Right atrium auricular region (tissue), 2 donors: Measurements from ENCODE around the gene HNRNPH2. TPM values are rescaled to one million over a fixed set of nuclear protein-coding genes. Genes with fewer than 3 reads are reported as not detected.

Experiments
- DNase-seq: peaks from one replicate; pipeline ENCODE4 v3.0.0-alpha.2; 2019; ENCODE audit warnings: low spot score
- H3K27ac ChIP-seq, 2 donors: fragments of 200-600 bp; sonication (generic); 1 replicate in 1 of 2; 2 replicates in 1 of 2; pipeline ENCODE4 v1.5.1; 2016 to 2019
- H3K27me3 ChIP-seq, 2 donors: fragments of 200-600 bp; sonication (generic); one replicate each; pipeline versions ENCODE4 v1.5.1 to v1.6.0; 2017 to 2019
- H3K36me3 ChIP-seq: fragments of 200-600 bp; sonication (generic); one replicate; pipeline ENCODE4 v1.5.1; 2016
- H3K4me1 ChIP-seq, 2 donors: fragments of 200-600 bp; sonication (generic); one replicate each; pipeline versions ENCODE4 v1.5.1 to v1.6.0; 2017 to 2019
- H3K4me3 ChIP-seq, 2 donors: fragments of 200-600 bp; sonication (generic); 1 replicate in 1 of 2; 2 replicates in 1 of 2; pipeline ENCODE4 v1.5.1; 2017 to 2019; ENCODE audit warnings: mild to moderate bottlenecking in 1 of 2, moderate library complexity in 1 of 2
- H3K9me3 ChIP-seq, 2 donors: fragments of 200-600 bp; sonication (generic); one replicate each; pipeline ENCODE4 v1.5.1; 2019
- CTCF ChIP-seq, 2 donors: fragments of 200-600 bp; sonication (generic); IDR thresholded peaks; one replicate each; pipeline ENCODE4 v1.5.1; 2019; ENCODE audit warnings: antibody characterized with exemption in 2 of 2
- total RNA-seq, 2 donors: library from RNA; depleted of rRNA; stranded (reverse); fragments of >200 nt; gene quantifications; one replicate each; pipeline ENCODE4 v1.1.0, GENCODE V29; 2016

HNRNPH2 gene
- total RNA-seq, 2 donors from 2014 or later: 40.5 to 48.5 TPM

GRCh38 chrX:101365301-101365795, 42.7 kb upstream of the HNRNPH2 start:
- H3K4me1 ChIP-seq: no peaks in the 10 kb centered on the region
- no peaks in the 10 kb centered on the region for H3K27me3 ChIP-seq
- H3K4me3 ChIP-seq: no peak overlapping the region
- no peaks in the 10 kb centered on the region for H3K36me3 ChIP-seq
- H3K9me3 ChIP-seq: no peaks in the 10 kb centered on the region
- TF ChIP-seq CTCF (IDR thresholded peaks at IDR 0.05): no peak
- no peak overlapping the region for H3K27ac ChIP-seq
- no peak for DNase-seq

- H3K9me3 ChIP-seq: no peaks in the 10 kb centered on the region
- H3K36me3 ChIP-seq: no peaks in the 10 kb centered on the region
- H3K27me3 ChIP-seq: no peaks in the 10 kb centered on the region
- DNase-seq: no peak
- no peak overlapping the region for H3K4me3 ChIP-seq
- H3K27ac ChIP-seq: no peak overlapping the region
- no peaks in the 10 kb centered on the region for H3K4me1 ChIP-seq
- TF ChIP-seq CTCF (IDR thresholded peaks at IDR 0.05): no peak
Measured at GRCh38 chrX:101368800-101369199, 39.2 kb upstream of the HNRNPH2 start.

- Histone ChIP-seq H3K36me3 (no peaks in the 10 kb centered on the region), H3K4me1 (no peaks in the 10 kb centered on the region), H3K9me3 (no peaks in the 10 kb centered on the region), H3K27me3 (no peaks in the 10 kb centered on the region), H3K27ac (no peak overlapping the region), H3K4me3 (no peak overlapping the region)
- no peak for DNase-seq
- no peak for TF ChIP-seq CTCF (IDR thresholded peaks at IDR 0.05)
Measured at GRCh38 chrX:101369687-101370086, 38.3 kb upstream of the HNRNPH2 start.

GRCh38 chrX:101370888-101371504, 37.0 kb upstream of the HNRNPH2 start:
- no peak for DNase-seq
- Histone ChIP-seq H3K27me3 (no peaks in the 10 kb centered on the region), H3K9me3 (no peaks in the 10 kb centered on the region)

GRCh38 chrX:101377547-101377946, 30.5 kb upstream of the HNRNPH2 start:
- Histone ChIP-seq H3K4me3 (no peak overlapping the region), H3K9me3 (no peaks in the 10 kb centered on the region), H3K4me1 (no peaks in the 10 kb centered on the region), H3K27me3 (no peaks in the 10 kb centered on the region), H3K36me3 (no peaks in the 10 kb centered on the region), H3K27ac (no peak overlapping the region)
- no peak for DNase-seq
- no peak for TF ChIP-seq CTCF (IDR thresholded peaks at IDR 0.05)

More at GRCh38 chrX:101370888-101371504, 37.0 kb upstream of the HNRNPH2 start:
- H3K27ac ChIP-seq: no peak overlapping the region
- no peak for TF ChIP-seq CTCF (IDR thresholded peaks at IDR 0.05)
- H3K4me3 ChIP-seq: no peak overlapping the region
- no peaks in the 10 kb centered on the region for H3K4me1 ChIP-seq
- no peaks in the 10 kb centered on the region for H3K36me3 ChIP-seq

- Histone ChIP-seq H3K4me3 (no peak overlapping the region), H3K9me3 (no peaks in the 10 kb centered on the region), H3K27me3 (no peaks in the 10 kb centered on the region), H3K27ac (no peak overlapping the region), H3K36me3 (no peaks in the 10 kb centered on the region), H3K4me1 (no peaks in the 10 kb centered on the region)
- TF ChIP-seq CTCF (IDR thresholded peaks at IDR 0.05): no peak
- DNase-seq: no peak
Measured at GRCh38 chrX:101383679-101384205, 24.3 kb upstream of the HNRNPH2 start.
